Transverse colon (tissue), 4 donors: ENCODE data around the gene ENOX1. TPM values are rescaled to one million over a fixed set of nuclear protein-coding genes. Genes with fewer than 3 reads are reported as not detected.

Source experiments
- DNase-seq: peaks from one replicate; pipeline ENCODE4 v3.0.0-alpha.2; 2019
- H3K27ac ChIP-seq, 4 donors: fragments of 200-600 bp; sonication (generic); 2 replicates each; pipeline ENCODE4 v1.5.1; 2016 to 2018; ENCODE audit warnings: inconsistent platforms in 4 of 4
- H3K27me3 ChIP-seq: fragments of 200-600 bp; sonication (generic); 2 replicates; pipeline ENCODE4 v1.5.1; 2017; ENCODE audit warnings: inconsistent platforms
- H3K36me3 ChIP-seq, 4 donors: fragments of 200-600 bp; sonication (generic); 2 replicates each; pipeline ENCODE4 v1.5.1; 2017 to 2019; ENCODE audit warnings: inconsistent platforms in 4 of 4
- H3K4me1 ChIP-seq, 4 donors: fragments of 200-600 bp; sonication (generic); 2 replicates each; pipeline ENCODE4 v1.5.1; 2017 to 2020; ENCODE audit warnings: inconsistent platforms in 4 of 4
- H3K4me3 ChIP-seq, 4 donors: fragments of 200-600 bp; sonication (generic); 1 replicate in 1 of 4; 2 replicates in 3 of 4; pipeline versions ENCODE4 v1.5.1 to v1.6.1; 2017 to 2019; ENCODE audit warnings: inconsistent platforms in 4 of 4
- H3K9me3 ChIP-seq, 2 donors: fragments of 200-600 bp; sonication (generic); 2 replicates each; pipeline ENCODE4 v1.5.1; 2017 to 2019; ENCODE audit warnings: inconsistent platforms in 2 of 2
- CTCF ChIP-seq, 5 experiments: fragments of 200-600 bp in 3 of 5; fragments of 450-650 bp in 2 of 5; sonication (generic) in 3 of 5; IDR thresholded peaks; 1 replicate in 2 of 5; 2 replicates in 3 of 5; pipeline ENCODE4 v1.5.1; 2016 to 2017; ENCODE audit warnings: antibody characterized with exemption in 5 of 5, inconsistent platforms in 3 of 5, mild to moderate bottlenecking in 2 of 5, moderate library complexity in 1 of 5
- EP300 ChIP-seq: sonication (generic); formaldehyde crosslinking; IDR thresholded peaks from one replicate; pipeline ENCODE4 v1.6.1; 2017; ENCODE audit warnings: antibody characterized with exemption, low read depth
- POLR2A ChIP-seq: fragments of 450-650 bp; IDR thresholded peaks from one replicate; pipeline ENCODE4 v1.6.1; 2016; ENCODE audit warnings: antibody characterized with exemption, mild to moderate bottlenecking, moderate library complexity
- POLR2AphosphoS5 ChIP-seq, 3 donors: sonication (generic); formaldehyde crosslinking; IDR thresholded peaks; one replicate each; pipeline ENCODE4 v1.6.1; 2016; ENCODE audit warnings: antibody characterized with exemption in 3 of 3
- WGBS, 2 donors: methylation state at CpG; one replicate each; pipeline ENCODE4 v1.1.5; 2018; ENCODE audit warnings: low coverage in 1 of 2; 5-methylcytosine and 5-hydroxymethylcytosine counted together
- in situ Hi-C, 4 donors: fragments of 200-750 bp; cut with MboI; loops; one replicate each; pipeline versions ENCODE4 v1.15.0 to v1.15.1; 2017; ENCODE audit warnings: low sequenced_read_pairs in 3 of 4, low pct_ligation_motif_present in 1 of 4, low pct_unique_long_range_greater_than_20kb in 1 of 4
- intact Hi-C: fragments of 100-400 bp; cut with DNase I; formaldehyde crosslinking; loops from one replicate; pipeline ENCODE4 v1.15.1; 2023; ENCODE audit warnings: low total_unique reads
- total RNA-seq, 4 donors: library from RNA; depleted of rRNA; stranded (reverse); fragments of >200 nt; gene quantifications; one replicate each; pipeline ENCODE4 v1.1.0, GENCODE V29; 2016

ENOX1 gene
- total RNA-seq, 4 donors from 2014 or later = 1.5 to 6.4 (median 2.2) TPM

- intact Hi-C loops (no loop called here), in situ Hi-C loops (no loop called here)
- WGBS, 2 donors = 52 to 75% methylated on average over 2 to 4 of the region's 4 CpGs
- Histone ChIP-seq H3K4me3 (no peak overlapping the region), H3K4me1 (peaks cover 0 to 4% (median 0%) of the 10 kb centered on the region in 4 donors), H3K9me3 (no peaks in the 10 kb centered on the region), H3K27me3 (no peaks in the 10 kb centered on the region), H3K27ac (no peak overlapping the region), H3K36me3 (no peaks in the 10 kb centered on the region)
- DNase-seq = no peak
- TF ChIP-seq POLR2A (no peak), EP300 (no peak)
Observed at GRCh38 chr13:43195551-43195950, 591.2 kb downstream of the ENOX1 start.

- TF ChIP-seq POLR2AphosphoS5 (IDR thresholded peaks at IDR 0.05) (no peak), CTCF (IDR thresholded peaks at IDR 0.05) (no peak), POLR2A (no peak), EP300 (no peak)
- in situ Hi-C loops (no loop called here), intact Hi-C loops (no loop called here)
- 81% methylated on average over 4 of the region's 4 CpGs; no CpG with 5 or more reads in 1 of the 2 donors for WGBS, 2 donors
- peaks cover 0 to 4% (median 0%) of the 10 kb centered on the region in 4 donors for H3K4me1 ChIP-seq
- H3K27ac ChIP-seq = no peak overlapping the region
- no peak for DNase-seq
- no peaks in the 10 kb centered on the region for H3K27me3 ChIP-seq
- no peak overlapping the region for H3K4me3 ChIP-seq
- H3K9me3 ChIP-seq = no peaks in the 10 kb centered on the region
- H3K36me3 ChIP-seq = no peaks in the 10 kb centered on the region
Observed at GRCh38 chr13:43195112-43195511, 591.7 kb downstream of the ENOX1 start.

- DNase-seq = no peak
- Histone ChIP-seq H3K4me3 (no peak overlapping the region), H3K36me3 (no peaks in the 10 kb centered on the region), H3K9me3 (no peaks in the 10 kb centered on the region), H3K27ac (no peak overlapping the region), H3K4me1 (peaks cover 0 to 4% (median 0%) of the 10 kb centered on the region in 4 donors), H3K27me3 (no peaks in the 10 kb centered on the region)
- intact Hi-C loops (no loop called here), in situ Hi-C loops (no loop called here)
- WGBS, 2 donors = 85 to 88% methylated on average over 10 to 14 of the region's 14 CpGs
- TF ChIP-seq POLR2A (no peak), CTCF (IDR thresholded peaks at IDR 0.05) (no peak), EP300 (no peak), POLR2AphosphoS5 (IDR thresholded peaks at IDR 0.05) (no peak)
Observed at GRCh38 chr13:43193789-43194420, 592.9 kb downstream of the ENOX1 start.

- no peaks in the 10 kb centered on the region for H3K36me3 ChIP-seq
- intact Hi-C loops = no loop called here
- 70 to 92% methylated on average over 1 of the region's 1 CpG for WGBS, 2 donors
- TF ChIP-seq EP300 (no peak), POLR2AphosphoS5 (IDR thresholded peaks at IDR 0.05) (no peak), CTCF (IDR thresholded peaks at IDR 0.05) (no peak), POLR2A (no peak)
- no peak for DNase-seq
- H3K4me3 ChIP-seq = no peak overlapping the region
- no peaks in the 10 kb centered on the region for H3K27me3 ChIP-seq
- H3K9me3 ChIP-seq = no peaks in the 10 kb centered on the region
- peaks cover 0 to 4% (median 0%) of the 10 kb centered on the region in 4 donors for H3K4me1 ChIP-seq
- in situ Hi-C loops = no loop called here
- no peak overlapping the region for H3K27ac ChIP-seq
Observed at GRCh38 chr13:43191546-43191945, 595.2 kb downstream of the ENOX1 start.

GRCh38 chr13:43185226-43185625 is 601.5 kb downstream of the ENOX1 start:
- H3K4me3 ChIP-seq = no peak overlapping the region
- TF ChIP-seq EP300 = no peak
- TF ChIP-seq CTCF (IDR thresholded peaks at IDR 0.05) = no peak
- TF ChIP-seq POLR2AphosphoS5 (IDR thresholded peaks at IDR 0.05) = no peak
- TF ChIP-seq POLR2A = no peak
- no peak for DNase-seq
- in situ Hi-C loops = no loop called here
- H3K27ac ChIP-seq = no peak overlapping the region
- H3K36me3 ChIP-seq = no peaks in the 10 kb centered on the region
- H3K27me3 ChIP-seq = no peaks in the 10 kb centered on the region
- intact Hi-C loops = no loop called here
- no peaks in the 10 kb centered on the region for H3K4me1 ChIP-seq
- WGBS, 2 donors = 60 to 80% methylated on average over 1 to 2 of the region's 2 CpGs
- H3K9me3 ChIP-seq = no peaks in the 10 kb centered on the region
